ENCODE results near the gene NXNL2. TPM values are rescaled to one million over a fixed set of nuclear protein-coding genes. Genes with fewer than 3 reads are reported as not detected.

The NXNL2 gene
- total RNA-seq, 1 donor from 2014 or later: not detected

DNA sequence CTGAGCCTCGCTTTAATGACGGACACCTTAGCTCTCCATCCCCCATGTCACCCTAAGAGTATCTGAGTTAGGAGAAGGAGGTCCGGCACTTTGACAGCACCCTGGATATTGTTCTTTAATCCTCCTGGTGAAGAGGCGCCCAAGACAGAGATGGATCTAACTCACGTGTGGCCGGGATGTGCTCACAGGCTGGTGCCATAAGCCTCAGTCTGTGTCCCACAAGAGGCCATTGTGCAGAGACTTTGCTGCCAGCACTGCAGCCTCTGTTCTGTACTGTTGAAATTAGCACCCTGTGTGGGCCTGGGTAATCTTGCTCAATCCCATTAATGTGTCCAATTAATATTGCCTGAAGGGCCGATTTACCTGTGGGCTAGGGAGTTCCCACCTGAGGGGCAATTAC is 37.7 kb downstream of the NXNL2 start:
- intact Hi-C loops (cut with DNase I): loop anchor here (10.0 kb wide), 1 partner anchor 268 kb away; no protein-coding TSS in a partner anchor
- ATAC-seq (no peak), DNase-seq (ENCODE audit: missing footprints) (no peak)

DNA sequence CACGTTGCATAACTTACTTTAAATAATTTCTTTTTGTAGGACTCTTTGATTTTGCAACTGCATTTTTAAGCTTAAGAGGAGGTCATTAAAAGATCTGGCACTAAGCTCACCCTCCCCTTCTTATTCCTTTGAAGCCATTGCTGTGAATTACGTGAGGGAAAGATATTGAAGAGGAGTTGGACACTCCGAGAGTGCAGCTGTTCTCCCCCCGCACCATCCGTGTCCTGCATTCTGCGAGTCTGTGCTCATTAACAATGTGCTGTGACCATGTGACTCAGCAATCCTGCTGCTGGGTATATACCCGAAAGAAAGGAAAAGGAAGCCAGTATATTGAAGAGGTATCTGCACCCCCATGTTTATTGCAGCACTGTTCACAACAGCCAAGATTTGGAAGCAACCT is 40.0 kb downstream of the NXNL2 start:
- intact Hi-C loops (cut with DNase I): loop anchor here (5.0 to 10.0 kb wide), 2 partner anchors 270 to 403 kb away; no protein-coding TSS in a partner anchor
- DNase-seq (ENCODE audit: missing footprints): no peak
- ATAC-seq: no peak

DNA sequence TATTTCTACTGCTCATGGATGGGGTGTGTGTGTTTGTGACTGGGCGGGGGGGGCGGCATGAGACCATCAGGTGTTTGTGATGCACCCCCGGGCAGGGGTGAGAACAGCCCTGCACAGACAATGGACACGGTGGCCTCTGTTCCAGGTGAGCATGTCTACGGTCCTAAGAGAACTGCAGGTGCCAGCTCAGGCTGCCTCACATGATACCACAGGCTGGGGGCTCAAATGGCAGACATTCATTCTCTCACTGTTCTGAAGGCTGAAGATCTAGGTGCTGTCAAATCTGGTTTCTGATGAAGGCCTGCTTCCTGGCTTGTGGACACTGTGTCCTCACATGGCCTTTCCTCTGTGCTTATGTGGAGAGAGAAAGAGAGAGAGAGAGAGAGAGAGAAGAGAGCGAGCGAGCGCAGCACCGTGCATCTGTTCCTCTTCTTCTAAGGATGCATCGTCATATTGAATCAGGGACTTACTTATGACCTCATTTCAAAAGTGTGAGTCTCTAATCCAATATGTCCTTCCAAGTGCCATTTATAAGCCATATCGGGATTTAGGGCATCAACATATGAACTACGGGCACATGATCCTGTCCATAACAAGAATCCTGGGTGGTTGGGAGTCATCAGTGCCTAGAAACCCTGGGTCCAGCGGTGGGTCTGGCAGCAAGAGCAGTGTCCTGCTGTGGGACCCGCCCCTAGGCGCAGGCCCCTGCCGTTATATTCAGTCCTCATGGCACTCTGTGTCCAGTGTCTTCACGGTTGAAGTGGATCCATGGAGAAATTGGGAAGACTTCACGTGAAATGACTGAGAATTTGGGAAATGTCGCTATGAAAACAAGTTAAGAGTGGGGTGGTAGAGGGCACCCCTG is 42.5 kb downstream of the NXNL2 start:
- no peak for ATAC-seq

DNA sequence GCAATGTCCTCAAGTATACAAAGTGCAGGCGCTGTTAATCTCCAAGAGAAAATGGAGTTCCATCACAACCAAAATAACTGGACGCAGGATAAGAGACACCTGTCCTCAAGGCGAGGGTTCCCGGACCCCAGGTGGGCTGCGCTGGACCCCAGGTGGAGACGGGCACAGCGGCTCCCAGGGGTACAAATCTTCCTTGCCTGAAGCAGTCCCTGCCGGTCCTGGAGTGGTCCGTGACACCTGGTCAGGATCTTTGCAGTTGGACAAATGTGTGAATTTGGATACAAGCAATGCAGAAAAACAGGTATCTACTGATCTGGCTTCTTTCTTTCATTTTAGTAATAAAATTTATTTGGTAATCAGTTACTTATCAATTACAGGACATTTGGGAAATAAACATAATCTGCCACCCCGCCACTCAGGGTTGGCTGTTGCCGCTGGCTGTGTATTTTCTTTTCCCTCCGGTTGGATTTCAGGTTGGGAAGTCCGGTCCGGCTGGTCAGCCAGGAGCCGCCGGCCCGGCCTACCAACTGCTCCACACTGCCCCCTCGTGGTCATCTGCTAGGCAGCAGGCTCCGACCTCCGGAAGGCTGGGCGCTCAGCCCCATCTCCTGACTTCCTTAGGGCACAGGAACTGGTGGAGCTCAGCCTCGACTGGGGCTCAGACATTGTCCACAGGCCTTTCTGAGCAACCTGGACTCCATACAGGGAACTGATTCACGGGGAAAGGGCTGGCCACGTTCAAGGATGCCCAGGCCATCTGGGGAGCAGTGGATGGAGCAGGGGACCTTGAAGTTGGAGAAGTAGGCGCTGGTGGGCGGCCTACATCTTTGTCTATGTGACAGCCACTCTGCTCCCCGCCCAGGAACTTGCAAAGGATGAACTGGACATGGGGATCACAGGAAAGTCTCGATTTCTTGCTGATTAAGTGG is 43.4 kb downstream of the NXNL2 start:
- intact Hi-C loops (cut with DNase I): loop anchor here (2.0 to 10.0 kb wide), 5 partner anchors 274 to 900 kb away; no protein-coding TSS in a partner anchor
- DNase-seq (ENCODE audit: missing footprints): peak; percentile 92
- peak; percentile 81 for ATAC-seq

More for the DNA sequence above, 42.5 kb downstream of the NXNL2 start:
- no peak for DNase-seq (ENCODE audit: missing footprints)
- intact Hi-C loops (cut with DNase I): loop anchor here (2.0 to 10.0 kb wide), 5 partner anchors 273 to 899 kb away; no protein-coding TSS in a partner anchor

DNA sequence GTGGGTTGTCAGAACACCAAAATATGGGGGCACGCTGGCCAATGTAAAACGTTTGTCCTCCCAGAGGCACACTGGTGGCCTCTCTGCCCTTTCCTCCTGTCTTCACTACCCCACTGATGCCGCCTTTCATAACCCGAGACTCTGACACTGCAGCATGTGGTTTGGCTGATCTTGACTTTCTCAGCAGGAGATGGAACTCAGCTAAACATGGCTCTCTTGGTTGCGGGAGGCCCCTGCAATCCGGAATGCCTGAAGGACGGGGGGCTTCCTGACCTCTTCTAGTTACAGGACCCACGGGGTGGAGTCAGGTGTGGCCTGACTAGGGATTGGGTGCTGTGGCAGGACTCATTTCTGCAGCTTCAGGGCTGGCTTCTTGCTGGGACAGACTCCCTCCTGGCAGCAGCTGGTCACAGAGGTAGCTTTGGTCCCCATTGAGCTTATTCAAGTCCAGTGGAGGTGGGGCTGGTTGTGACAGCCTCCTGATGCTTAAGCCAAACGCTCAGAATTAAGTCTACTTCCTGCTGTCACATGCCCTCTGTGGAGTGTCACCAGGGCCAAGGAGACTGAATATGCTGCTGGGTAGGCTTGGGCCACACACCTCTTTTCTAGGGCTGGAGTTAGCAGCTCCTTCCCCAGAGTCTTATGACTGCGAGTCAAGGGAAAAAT is 44.2 kb downstream of the NXNL2 start:
- DNase-seq (ENCODE audit: missing footprints) (no peak), ATAC-seq (no peak)
- intact Hi-C loops (cut with DNase I): loop anchor here (2.0 to 10.0 kb wide), 5 partner anchors 274 to 900 kb away; no protein-coding TSS in a partner anchor

DNA sequence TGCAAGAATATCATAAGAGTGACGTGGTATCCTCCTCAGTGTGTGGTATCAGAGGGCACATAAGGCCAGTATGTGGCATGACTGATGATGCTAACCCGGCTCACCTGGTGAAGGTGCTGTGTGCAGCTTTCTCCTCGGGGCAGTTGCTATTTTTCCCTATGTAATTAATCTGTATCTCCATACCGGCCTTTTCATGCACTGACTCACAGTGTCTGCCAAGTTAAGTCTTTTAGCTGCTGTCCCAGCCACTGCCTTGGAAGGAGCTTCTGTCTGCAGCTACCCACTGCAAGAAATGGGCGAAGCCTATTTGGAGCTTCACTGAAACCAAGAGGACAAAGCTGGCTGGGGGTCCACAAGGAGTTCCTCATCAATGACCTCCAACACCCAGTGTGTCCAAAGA is 46.0 kb downstream of the NXNL2 start:
- DNase-seq (ENCODE audit: missing footprints) (no peak), ATAC-seq (no peak)
- intact Hi-C loops (cut with DNase I): no loop called here

DNA sequence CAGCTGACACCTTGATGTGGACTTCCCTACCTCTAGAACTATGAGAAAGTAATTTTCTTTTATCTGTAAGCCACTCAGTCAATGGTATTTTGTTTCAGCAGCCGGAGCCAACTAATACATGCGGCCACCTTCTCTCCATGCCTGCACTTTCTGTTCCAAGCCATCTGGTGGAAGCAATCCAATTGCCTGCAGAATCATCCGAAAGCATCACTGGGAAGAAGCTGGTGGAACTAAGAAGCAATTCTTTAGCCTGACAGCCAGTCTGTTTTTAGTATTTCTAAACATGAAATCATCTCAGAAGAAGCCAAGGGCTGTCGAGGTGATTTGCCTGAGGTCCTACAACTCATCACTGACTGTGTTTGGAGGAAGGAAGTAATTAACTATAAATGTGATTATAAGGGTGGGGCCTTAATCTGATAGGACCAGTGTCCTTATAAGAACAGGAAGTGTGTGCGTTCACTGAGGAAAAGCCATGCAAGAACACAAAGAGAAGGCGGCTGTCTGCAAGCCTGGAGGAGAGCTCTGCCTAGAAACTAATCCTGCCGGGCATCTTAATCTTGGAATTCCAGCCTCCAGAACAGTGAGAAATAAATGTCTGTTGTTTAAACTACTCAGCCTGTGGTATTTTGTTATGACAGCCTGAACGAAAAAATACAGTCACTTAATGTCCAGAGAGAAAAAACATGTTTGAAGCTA is 49.1 kb downstream of the NXNL2 start:
- no peak for ATAC-seq
- intact Hi-C loops (cut with DNase I): no loop called here
- no peak for DNase-seq (ENCODE audit: missing footprints)

DNA sequence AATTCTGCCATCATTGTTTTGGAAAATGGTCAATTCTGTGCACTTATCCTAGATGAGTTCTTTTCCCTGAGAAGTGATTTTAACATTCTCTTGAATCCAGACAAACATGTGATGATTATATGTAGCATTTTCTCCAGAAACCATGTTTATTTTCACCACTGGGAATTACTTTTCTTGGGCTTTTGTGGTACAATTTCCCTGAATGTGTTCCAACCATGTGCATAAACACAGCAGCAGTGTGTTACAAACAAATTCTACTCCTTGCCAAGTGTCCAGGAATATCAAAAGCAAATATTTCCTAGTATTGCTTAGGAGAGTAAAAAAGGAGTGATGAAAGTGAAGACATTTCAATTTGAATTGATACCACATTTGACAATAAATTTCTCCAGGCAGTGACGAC is 50.4 kb downstream of the NXNL2 start:
- no peak for DNase-seq (ENCODE audit: missing footprints)
- ATAC-seq: no peak
- intact Hi-C loops (cut with DNase I): no loop called here

DNA sequence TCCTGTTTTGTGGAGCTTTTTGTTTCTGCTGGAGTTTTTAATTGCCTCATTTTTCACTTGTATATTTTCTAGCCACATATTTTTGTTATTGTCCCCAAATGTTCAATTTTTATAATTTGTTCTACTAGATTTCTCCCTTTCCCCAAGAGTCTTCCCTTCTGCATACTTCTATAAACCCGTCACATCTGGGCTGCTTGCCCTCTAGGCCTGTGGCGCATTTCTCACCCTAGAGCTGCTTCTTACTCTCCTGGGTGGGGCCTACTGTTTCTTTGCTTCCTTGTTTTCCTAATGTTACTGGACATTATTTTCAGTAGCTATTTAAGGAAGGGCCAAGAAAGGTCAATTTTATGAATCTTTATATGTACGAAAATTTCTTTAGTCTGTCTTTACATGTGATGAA is 51.5 kb downstream of the NXNL2 start:
- ATAC-seq: no peak
- intact Hi-C loops (cut with DNase I): no loop called here
- no peak for DNase-seq (ENCODE audit: missing footprints)

DNA sequence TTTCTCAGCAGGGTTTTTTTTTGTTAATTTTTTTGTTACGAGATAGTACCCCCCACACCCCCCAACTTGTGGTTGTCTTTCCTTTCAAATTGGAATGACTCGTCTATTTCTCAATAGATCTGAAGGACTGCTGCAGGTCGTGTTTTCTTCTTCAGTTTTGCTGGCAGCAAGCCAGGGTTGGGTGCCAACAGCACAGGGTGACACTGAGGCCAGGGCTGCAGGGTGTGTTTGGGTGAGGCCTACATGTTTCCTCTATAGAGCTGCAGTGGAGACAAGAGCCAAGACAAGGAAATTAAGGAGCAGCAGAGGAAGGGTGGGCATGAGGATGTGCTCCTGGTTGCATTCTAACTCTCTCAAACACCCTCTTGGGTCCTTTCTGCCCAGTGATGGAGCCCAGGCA is 52.2 kb downstream of the NXNL2 start:
- intact Hi-C loops (cut with DNase I): no loop called here
- ATAC-seq: no peak
- no peak for DNase-seq (ENCODE audit: missing footprints)

DNA sequence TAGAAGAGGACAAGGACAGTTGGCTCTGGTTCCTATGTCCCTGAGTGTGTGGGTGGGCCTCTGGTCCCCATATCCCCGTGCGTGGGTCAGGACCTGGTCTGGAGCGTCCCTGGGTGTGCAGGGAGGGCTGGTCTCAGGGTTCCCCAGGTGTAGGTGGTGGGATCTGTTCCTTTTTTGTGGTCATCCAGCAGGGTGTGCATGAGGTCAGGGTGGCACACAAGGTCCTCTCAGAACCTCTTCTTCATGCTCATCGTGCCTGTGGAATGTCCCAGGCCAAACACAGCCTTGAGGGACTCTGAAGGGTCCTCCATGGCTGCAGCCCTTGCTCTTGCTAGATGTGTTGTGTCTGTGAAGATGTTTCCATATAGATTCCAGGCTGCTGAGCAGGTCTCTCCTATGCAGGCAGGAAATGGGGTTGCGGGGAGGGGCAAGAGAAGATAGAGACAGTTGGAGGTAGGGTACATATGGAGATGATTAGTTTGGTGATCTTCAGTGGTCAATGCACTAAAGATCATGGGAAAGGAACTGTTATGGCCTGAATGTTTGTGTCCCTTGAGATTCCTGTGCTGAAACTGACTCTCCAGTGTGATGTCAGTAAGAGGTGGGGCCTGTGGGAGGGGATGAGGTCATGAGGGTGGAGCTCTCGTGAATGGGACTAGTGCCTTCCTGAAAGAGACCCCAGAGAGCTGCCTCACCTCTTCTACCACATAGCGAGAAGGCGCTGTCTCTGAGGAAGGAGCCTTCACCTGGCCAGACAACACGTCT is 53.1 kb downstream of the NXNL2 start:
- intact Hi-C loops (cut with DNase I): no loop called here
- ATAC-seq: no peak
- DNase-seq (ENCODE audit: missing footprints): no peak

DNA sequence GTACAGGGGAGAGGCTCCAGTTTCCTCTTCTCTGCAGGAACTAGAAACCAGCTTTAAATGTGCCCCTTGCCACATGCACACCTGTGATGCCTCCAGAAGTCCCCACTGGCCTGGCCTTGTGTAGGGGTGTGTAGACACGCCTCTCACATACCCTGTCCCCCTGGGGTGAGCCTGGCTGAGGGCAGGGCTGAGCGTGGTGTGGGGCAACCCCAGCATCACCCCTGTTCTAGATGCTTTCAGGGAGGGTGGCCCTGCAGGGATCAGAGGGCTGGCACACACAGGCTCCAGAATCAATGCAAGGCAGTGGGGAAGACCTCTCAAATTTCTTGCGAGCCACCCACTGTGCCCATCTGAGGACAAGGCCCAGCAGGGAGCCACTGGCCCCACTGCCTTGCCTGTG is 54.7 kb downstream of the NXNL2 start:
- no peak for ATAC-seq
- intact Hi-C loops (cut with DNase I): loop anchor here (5.0 to 10.0 kb wide), 2 partner anchors 145 to 688 kb away; no protein-coding TSS in a partner anchor
- DNase-seq (ENCODE audit: missing footprints): no peak

DNA sequence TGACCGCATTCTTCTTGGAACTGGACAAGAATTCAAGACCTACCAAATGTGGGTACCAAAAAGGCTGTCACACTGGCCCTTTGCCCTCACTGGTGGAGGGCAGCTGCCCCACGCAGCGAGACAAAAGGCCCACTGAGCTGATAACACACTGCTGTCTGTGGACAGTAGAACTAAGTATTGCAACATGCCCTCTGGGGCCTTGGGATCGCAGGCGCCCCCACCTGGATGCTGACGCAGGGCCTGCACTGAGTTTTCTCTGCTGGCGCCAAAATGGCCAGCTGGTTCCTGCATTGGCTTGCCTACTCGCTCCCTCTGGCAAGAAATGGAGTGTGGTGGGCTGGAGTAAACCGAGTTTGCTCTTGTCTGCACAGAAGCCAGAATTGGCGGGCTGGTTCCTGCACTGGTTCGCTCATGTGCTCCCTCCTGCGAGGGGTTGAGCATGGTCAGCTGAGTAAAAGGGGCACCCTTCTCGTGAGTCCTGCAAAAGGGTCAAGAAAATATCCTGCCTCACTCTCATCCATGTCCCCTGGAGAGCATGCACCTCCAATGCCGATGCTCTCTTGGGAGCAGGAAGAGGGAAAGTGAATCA is 55.7 kb downstream of the NXNL2 start:
- intact Hi-C loops (cut with DNase I): loop anchor here (5.0 to 10.0 kb wide), 2 partner anchors 144 to 687 kb away; no protein-coding TSS in a partner anchor
- ATAC-seq: no peak
- no peak for DNase-seq (ENCODE audit: missing footprints)

DNA sequence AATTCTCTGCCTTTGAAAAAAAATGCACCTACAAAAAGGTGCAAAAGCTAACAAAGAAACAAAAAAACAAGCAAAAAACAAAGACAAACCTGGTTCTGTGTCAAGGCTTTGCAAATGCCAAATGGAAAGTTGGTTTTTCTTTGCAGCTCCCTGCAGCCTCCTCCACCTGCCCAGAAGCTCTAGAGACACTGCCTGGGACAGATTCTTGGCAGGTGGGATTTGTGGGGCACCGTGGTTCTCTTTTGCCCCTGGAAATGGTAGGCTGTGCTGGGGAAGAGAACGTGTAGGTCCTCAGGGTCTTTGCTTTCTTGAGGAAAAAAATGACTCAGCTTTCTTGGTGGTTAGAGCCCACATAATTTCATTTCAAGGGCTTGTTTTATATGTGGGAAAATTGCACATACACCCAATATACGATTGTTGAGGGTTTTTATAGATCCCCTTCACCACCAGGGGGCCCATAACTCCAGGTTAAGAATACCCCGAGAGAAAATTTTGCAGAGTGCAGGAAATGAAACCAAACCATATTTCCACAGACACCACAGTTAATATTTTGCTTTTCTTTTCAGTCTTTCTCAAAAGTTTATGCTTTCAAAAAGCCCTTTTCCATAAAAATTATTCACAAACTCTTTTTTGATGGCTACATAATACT is 58.7 kb downstream of the NXNL2 start:
- DNase-seq (ENCODE audit: missing footprints): no peak
- intact Hi-C loops (cut with DNase I): loop anchor here (5.0 to 10.0 kb wide), 2 partner anchors 141 to 684 kb away; no protein-coding TSS in a partner anchor
- no peak for ATAC-seq
